Right atrium auricular region (tissue), 2 donors: ENCODE measurements around the gene IRAK1. TPM values are rescaled to one million over a fixed set of nuclear protein-coding genes. Genes with fewer than 3 reads are reported as not detected.

Source experiments
- DNase-seq: peaks from one replicate; pipeline ENCODE4 v3.0.0-alpha.2; 2019; ENCODE audit warnings: low spot score
- H3K27ac ChIP-seq, 2 donors: fragments of 200-600 bp; sonication (generic); 1 replicate in 1 of 2; 2 replicates in 1 of 2; pipeline ENCODE4 v1.5.1; 2016 to 2019
- H3K27me3 ChIP-seq, 2 donors: fragments of 200-600 bp; sonication (generic); one replicate each; pipeline versions ENCODE4 v1.5.1 to v1.6.0; 2017 to 2019
- H3K36me3 ChIP-seq: fragments of 200-600 bp; sonication (generic); one replicate; pipeline ENCODE4 v1.5.1; 2016
- H3K4me1 ChIP-seq, 2 donors: fragments of 200-600 bp; sonication (generic); one replicate each; pipeline versions ENCODE4 v1.5.1 to v1.6.0; 2017 to 2019
- H3K4me3 ChIP-seq, 2 donors: fragments of 200-600 bp; sonication (generic); 1 replicate in 1 of 2; 2 replicates in 1 of 2; pipeline ENCODE4 v1.5.1; 2017 to 2019; ENCODE audit warnings: mild to moderate bottlenecking in 1 of 2, moderate library complexity in 1 of 2
- H3K9me3 ChIP-seq, 2 donors: fragments of 200-600 bp; sonication (generic); one replicate each; pipeline ENCODE4 v1.5.1; 2019
- total RNA-seq, 2 donors: library from RNA; depleted of rRNA; stranded (reverse); fragments of >200 nt; gene quantifications; one replicate each; pipeline ENCODE4 v1.1.0, GENCODE V29; 2016
- TF ChIP-seq, protein P1 (sequence below), 2 donors: fragments of 200-600 bp; sonication (generic); IDR thresholded peaks; one replicate each; pipeline ENCODE4 v1.5.1; 2019; ENCODE audit warnings: antibody characterized with exemption in 2 of 2

Gene IRAK1
- total RNA-seq, 2 donors from 2014 or later, result 27.5 to 37.1 TPM

DNA sequence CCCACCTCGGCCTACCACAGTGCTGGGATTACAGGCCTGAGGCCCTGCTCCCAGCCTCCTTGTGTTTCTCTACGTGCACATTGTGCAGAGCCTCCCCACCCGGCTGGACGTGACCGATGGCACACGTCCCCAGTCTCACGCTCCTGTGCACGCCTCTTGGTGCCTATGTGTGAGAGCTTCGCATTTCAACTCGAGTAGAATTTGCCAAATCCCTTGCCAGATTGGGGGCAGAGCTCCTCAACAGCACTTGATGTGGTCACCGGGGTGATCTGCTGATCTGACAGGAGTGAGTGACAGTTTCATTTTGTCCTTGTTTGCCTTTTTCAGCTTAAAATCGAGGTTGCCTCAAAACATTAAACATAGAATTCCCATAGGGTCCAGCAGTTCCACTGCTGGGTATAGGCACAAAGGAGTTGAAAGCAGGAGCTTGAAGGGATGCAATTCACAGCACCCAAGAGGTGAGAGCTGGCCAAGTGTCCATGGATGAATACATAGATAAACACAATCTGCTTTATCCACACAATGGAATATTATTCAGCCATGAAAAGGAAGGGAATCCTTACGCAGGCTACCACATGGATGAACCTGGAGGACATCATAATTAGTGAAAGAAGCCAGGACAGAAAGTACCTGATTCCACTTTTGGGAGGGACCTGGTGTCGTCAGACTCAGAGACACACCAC, 29.6 kb downstream of the IRAK1 start:
- H3K27ac ChIP-seq, result no peak overlapping the region
- no peaks in the 10 kb centered on the region for H3K36me3 ChIP-seq
- no peaks in the 10 kb centered on the region for H3K9me3 ChIP-seq
- TF ChIP-seq, protein P1, sequence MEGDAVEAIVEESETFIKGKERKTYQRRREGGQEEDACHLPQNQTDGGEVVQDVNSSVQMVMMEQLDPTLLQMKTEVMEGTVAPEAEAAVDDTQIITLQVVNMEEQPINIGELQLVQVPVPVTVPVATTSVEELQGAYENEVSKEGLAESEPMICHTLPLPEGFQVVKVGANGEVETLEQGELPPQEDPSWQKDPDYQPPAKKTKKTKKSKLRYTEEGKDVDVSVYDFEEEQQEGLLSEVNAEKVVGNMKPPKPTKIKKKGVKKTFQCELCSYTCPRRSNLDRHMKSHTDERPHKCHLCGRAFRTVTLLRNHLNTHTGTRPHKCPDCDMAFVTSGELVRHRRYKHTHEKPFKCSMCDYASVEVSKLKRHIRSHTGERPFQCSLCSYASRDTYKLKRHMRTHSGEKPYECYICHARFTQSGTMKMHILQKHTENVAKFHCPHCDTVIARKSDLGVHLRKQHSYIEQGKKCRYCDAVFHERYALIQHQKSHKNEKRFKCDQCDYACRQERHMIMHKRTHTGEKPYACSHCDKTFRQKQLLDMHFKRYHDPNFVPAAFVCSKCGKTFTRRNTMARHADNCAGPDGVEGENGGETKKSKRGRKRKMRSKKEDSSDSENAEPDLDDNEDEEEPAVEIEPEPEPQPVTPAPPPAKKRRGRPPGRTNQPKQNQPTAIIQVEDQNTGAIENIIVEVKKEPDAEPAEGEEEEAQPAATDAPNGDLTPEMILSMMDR (IDR thresholded peaks at IDR 0.05), result no peak
- DNase-seq, result no peak
- no peaks in the 10 kb centered on the region for H3K27me3 ChIP-seq
- no peak overlapping the region for H3K4me3 ChIP-seq
- no peaks in the 10 kb centered on the region for H3K4me1 ChIP-seq

DNA sequence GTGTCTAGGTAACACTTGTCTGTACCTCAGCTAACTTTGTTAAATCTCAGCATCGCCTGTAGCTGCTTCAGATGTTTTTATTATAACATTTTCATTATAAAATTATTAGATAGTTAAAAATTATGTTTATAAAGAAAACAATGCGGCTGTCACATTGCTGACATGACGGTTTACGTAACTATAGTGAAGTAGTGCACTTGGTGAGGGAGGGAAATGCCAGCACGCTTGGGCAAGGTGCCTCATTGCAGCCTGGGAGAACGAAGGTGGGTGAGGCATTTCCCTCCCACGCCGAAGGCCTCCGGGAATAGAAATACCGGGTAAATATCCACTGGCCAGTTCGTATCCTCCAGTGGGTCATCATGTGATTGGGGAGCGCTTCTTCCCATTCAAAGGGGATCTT, 31.2 kb downstream of the IRAK1 start:
- no peak for DNase-seq
- Histone ChIP-seq H3K9me3 (no peaks in the 10 kb centered on the region), H3K4me1 (no peaks in the 10 kb centered on the region), H3K27ac (no peak overlapping the region), H3K27me3 (no peaks in the 10 kb centered on the region), H3K4me3 (no peak overlapping the region), H3K36me3 (no peaks in the 10 kb centered on the region)
- TF ChIP-seq, protein P1 (IDR thresholded peaks at IDR 0.05), result no peak

DNA sequence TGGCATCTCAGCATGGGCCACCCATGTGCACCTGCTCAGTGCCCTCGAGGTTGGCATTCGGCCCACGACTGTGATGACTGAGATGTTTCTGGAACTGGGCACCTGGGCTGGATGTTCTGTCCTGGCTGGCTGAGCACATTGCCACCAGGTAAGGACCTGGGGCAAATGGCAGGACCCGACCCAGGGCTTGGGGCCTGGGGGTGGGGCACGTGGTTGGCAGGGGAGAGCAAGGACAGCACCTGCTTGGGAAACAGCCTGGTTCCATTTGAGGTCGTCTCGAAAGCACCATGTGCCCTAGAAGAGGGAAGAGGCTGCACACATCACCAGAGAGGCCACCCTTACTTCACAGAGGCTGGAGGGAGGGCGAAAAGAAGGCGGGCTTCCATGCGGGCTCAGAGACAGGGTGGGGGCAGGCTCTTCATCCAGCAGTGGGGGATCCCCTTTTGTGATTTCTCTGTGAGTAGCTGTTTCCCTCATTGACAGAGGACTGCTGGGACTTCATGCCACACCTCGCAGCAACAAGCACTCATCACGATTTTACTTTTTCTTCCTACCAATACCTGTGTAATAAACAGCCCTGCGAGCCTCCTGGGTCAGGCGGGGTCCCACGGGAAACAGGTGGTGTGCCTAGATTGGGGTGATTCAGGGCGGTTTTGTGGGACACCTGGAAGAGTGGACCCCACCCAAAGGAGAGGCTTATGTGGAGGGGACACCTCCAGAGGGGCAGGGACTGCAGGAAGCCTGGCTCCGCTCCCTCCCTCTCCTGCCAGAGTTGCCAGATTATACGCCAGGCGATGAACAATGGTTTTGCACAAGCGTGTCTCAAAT, 35.1 kb downstream of the IRAK1 start:
- Histone ChIP-seq H3K4me3 (no peak overlapping the region), H3K9me3 (no peaks in the 10 kb centered on the region), H3K27me3 (no peaks in the 10 kb centered on the region), H3K27ac (no peak overlapping the region), H3K36me3 (no peaks in the 10 kb centered on the region), H3K4me1 (no peaks in the 10 kb centered on the region)
- TF ChIP-seq, protein P1 (IDR thresholded peaks at IDR 0.05), result no peak
- DNase-seq, result no peak

DNA sequence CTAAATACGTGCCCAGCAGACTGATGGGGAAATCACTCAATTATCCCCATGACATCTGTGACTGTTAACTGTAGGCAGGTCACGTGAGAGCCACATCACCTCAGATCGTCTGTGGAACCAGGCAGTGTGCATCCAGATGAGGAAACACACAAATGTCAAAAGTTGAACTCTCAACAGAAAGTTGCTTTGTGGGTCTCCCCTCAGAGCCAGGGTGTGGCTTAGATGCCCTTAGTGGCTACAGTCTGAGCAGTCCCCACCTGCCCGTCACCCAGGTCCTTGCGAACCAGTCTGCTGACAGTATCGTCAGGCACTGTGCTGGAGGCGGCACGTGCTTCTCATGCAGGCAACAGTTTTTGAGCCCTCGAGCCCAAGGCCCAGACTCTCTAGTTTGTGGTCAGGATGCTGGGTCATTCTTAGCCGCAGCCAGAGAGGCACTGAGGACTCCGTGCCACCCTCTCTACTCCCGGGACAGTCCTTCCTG, 36.3 kb downstream of the IRAK1 start:
- Histone ChIP-seq H3K27ac (no peak overlapping the region), H3K9me3 (no peaks in the 10 kb centered on the region), H3K27me3 (no peaks in the 10 kb centered on the region), H3K4me3 (no peak overlapping the region), H3K4me1 (no peaks in the 10 kb centered on the region), H3K36me3 (no peaks in the 10 kb centered on the region)
- no peak for DNase-seq
- TF ChIP-seq, protein P1 (IDR thresholded peaks at IDR 0.05), result no peak

DNA sequence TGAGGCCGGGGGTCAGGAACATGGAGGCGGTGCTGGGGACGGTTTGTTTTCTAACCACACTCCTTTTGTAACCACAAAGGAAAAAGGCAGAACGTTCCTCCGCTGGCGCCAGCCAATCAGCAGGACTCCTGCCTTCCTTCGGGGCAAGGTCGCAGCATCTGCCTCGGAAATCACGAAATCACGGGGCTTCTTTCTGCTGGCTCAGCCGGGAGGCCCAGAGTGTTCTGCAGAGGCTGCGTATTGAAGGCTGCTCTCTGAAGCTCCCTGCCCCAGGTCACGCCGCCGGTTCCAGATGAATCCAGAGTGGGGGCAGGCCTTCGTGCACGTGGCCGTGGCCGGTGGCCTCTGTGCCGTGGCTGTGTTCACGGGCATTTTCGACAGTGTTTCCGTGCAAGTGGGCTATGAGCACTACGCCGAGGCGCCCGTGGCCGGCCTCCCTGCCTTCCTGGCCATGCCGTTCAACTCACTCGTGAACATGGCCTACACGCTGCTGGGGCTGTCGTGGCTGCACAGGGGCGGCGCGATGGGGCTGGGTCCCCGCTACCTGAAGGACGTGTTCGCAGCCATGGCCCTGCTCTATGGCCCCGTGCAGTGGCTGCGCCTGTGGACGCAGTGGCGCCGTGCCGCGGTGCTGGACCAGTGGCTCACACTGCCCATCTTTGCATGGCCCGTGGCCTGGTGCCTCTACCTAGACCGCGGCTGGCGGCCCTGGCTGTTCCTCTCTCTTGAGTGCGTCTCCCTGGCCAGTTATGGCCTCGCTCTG, 37.8 kb downstream of the IRAK1 start:
- no peaks in the 10 kb centered on the region for H3K36me3 ChIP-seq
- no peaks in the 10 kb centered on the region for H3K9me3 ChIP-seq
- no peaks in the 10 kb centered on the region for H3K4me1 ChIP-seq
- no peak overlapping the region for H3K4me3 ChIP-seq
- DNase-seq, result no peak
- no peaks in the 10 kb centered on the region for H3K27me3 ChIP-seq
- TF ChIP-seq, protein P1 (IDR thresholded peaks at IDR 0.05), result no peak
- no peak overlapping the region for H3K27ac ChIP-seq
